DMS79 treated with DMSO at 0.1 percent for 48 hours (cell line): Measurements from ENCODE around the gene FNDC5.

Experiments used
- DNase-seq: peaks from one replicate; lab custom pipeline; 2025; lab: John Stamatoyannopoulos, UW

Gene FNDC5

DNA sequence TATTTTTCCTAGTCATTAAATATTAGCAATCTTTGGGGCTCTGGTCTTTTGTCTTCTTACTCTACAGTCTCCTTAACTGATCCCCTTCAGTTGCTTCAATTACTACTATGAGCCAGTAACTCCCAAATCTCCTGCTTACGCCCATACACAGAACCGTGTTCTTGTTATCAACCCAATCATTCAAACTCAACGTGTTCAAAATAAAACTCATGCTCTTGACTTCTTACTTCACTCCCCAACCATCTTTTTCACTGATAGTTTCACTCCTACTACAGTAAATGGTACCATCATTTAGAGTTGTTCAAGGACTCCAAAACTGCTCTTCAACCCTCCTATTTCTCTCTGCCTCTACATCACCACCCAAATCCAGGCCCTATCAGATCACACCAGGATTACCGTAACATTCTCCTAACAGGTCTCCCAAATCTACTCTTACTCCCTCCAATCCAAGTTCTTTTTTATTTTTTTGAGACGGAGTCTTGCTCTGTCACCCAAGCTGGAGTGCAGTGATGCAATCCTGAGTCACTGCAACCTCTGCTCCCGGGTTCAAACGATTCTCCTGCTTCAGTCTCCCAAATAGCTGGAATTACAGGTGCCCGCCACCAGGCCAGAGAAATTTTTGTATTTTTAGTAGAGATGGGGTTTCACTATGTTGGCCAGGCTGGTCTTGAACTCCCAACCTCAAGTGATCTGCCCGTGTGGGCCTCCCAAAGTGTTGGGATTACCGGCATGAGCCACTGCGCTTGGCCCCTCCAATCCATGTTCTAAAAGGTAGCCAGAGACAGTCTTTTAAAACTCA, 56.6 kb downstream of the FNDC5 start:
- DNase-seq: no peak
